H1 (cell line): ENCODE measurements around the gene DIP2C. TPM values are rescaled to one million over a fixed set of nuclear protein-coding genes. Genes with fewer than 3 reads are reported as not detected.

ENCODE experiments used
- CTCF ChIA-PET: fragments of 300-600 bp; sonication (Branson Sonifier 250); formaldehyde crosslinking; loops from one replicate; lab custom pipeline; 2021; ENCODE audit not compliant: partially characterized antibody; lab: Charles Lee
- POLR2A ChIA-PET: fragments of 300-600 bp; sonication (Branson Sonifier 250); formaldehyde crosslinking; loops from one replicate; lab custom pipeline; 2021; ENCODE audit warnings: inconsistent platforms; ENCODE audit not compliant: partially characterized antibody; lab: Charles Lee
- DNase-seq, 2 experiments: peaks; one replicate each; pipeline versions ENCODE4 v3.0.0 to v3.0.0-alpha.2; 2010 to 2022; ENCODE audit warnings: low spot score in 2 of 2, low read depth in 1 of 2, mixed read lengths in 1 of 2
- FAIRE-seq: peaks from 2 replicates; lab custom pipeline; 2011; peaks lifted over from hg19 to GRCh38; lab: Jason Lieb, UNC
- H2AFZ ChIP-seq: 2 replicates; pipeline ENCODE4 v1.8.1; 2012; ENCODE audit warnings: low read length, inconsistent platforms
- H2AK5ac ChIP-seq: 2 replicates; pipeline ENCODE4 v1.6.1; 2013; ENCODE audit warnings: low read depth, low read length
- H2BK120ac ChIP-seq: replicated peaks from 2 replicates; pipeline ENCODE3; 2013; ENCODE audit warnings: low read depth, low read length, inconsistent platforms
- H2BK12ac ChIP-seq: 2 replicates; pipeline ENCODE4 v1.6.1; 2013; ENCODE audit warnings: low read depth, low read length
- H2BK15ac ChIP-seq: 2 replicates; pipeline ENCODE4 v1.6.1; 2013; ENCODE audit warnings: low read length
- H2BK20ac ChIP-seq: 2 replicates; pipeline ENCODE4 v1.6.1; 2013; ENCODE audit warnings: low read length
- H2BK5ac ChIP-seq: 2 replicates; pipeline ENCODE4 v1.6.1; 2013; ENCODE audit warnings: low read depth, low read length
- H3K14ac ChIP-seq: 2 replicates; pipeline ENCODE4 v1.6.1; 2013; ENCODE audit warnings: inconsistent platforms; ENCODE audit not compliant: insufficient read length
- H3K18ac ChIP-seq: 2 replicates; pipeline ENCODE4 v1.6.1; 2013; ENCODE audit warnings: low read length; ENCODE audit errors: extremely low read depth
- H3K23ac ChIP-seq: 2 replicates; pipeline ENCODE4 v1.6.1; 2013; ENCODE audit warnings: inconsistent platforms; ENCODE audit not compliant: insufficient read length
- H3K23me2 ChIP-seq: 2 replicates; pipeline ENCODE4 v1.6.1; 2013; ENCODE audit warnings: low read depth, low read length
- H3K27ac ChIP-seq: 2 replicates; pipeline ENCODE4 v1.6.1; 2011; ENCODE audit warnings: low read depth, low read length, inconsistent platforms
- H3K27me3 ChIP-seq, 4 experiments: replicated peaks in 1 of 4; 1 replicate in 1 of 4; 2 replicates in 3 of 4; pipeline versions ENCODE4 v1.6.1 to v1.8.1; 2011 to 2013; ENCODE audit warnings: low read length in 3 of 4, mild to moderate bottlenecking in 3 of 4, inconsistent platforms in 2 of 4, mixed read lengths in 2 of 4, moderate library complexity in 1 of 4; ENCODE audit not compliant: control insufficient read depth in 3 of 4, insufficient read depth in 3 of 4; ENCODE audit errors: extremely low read depth in 1 of 4
- H3K36me3 ChIP-seq, 4 experiments: 2 replicates each; pipeline versions ENCODE4 v1.6.1 to v1.8.1; 2011 to 2013; ENCODE audit warnings: mild to moderate bottlenecking in 4 of 4, low read length in 3 of 4, moderate library complexity in 2 of 4, control low read depth in 1 of 4, inconsistent platforms in 1 of 4; ENCODE audit not compliant: insufficient read depth in 4 of 4, control insufficient read depth in 2 of 4
- H3K4ac ChIP-seq: replicated peaks from 2 replicates; pipeline ENCODE3; 2013; ENCODE audit warnings: low read length, low read depth, mixed read lengths, inconsistent platforms; ENCODE audit not compliant: insufficient read length
- H3K4me1 ChIP-seq, 4 experiments: replicated peaks in 1 of 4; 1 replicate in 1 of 4; 2 replicates in 3 of 4; pipeline versions ENCODE4 v1.6.1 to v1.8.1; 2011 to 2013; ENCODE audit warnings: low read length in 3 of 4, inconsistent platforms in 2 of 4, mixed read lengths in 1 of 4; ENCODE audit not compliant: insufficient read depth in 4 of 4, control insufficient read depth in 3 of 4
- H3K4me2 ChIP-seq, 2 experiments: 2 replicates each; pipeline versions ENCODE4 v1.6.1 to v1.8.1; 2011 to 2013; ENCODE audit warnings: low read depth in 2 of 2, low read length in 2 of 2, control low read depth in 1 of 2, inconsistent platforms in 1 of 2, mild to moderate bottlenecking in 1 of 2; ENCODE audit not compliant: insufficient read depth in 1 of 2
- H3K4me3 ChIP-seq, 4 experiments: fragments of 200-600, 300-600 bp in 1 of 4; sonication (generic), shearing (Covaris generic), sonication (Bioruptor Twin) in 1 of 4; 2 replicates each; pipeline versions ENCODE4 v1.5.1 to v1.8.1; 2011 to 2016; ENCODE audit warnings: low read length in 4 of 4, low read depth in 3 of 4, control low read depth in 2 of 4, inconsistent platforms in 2 of 4, mild to moderate bottlenecking in 2 of 4, mixed read lengths in 1 of 4, moderate library complexity in 1 of 4; ENCODE audit not compliant: insufficient read depth in 2 of 4; ENCODE audit errors: extremely low read depth in 1 of 4
- H3K56ac ChIP-seq: replicated peaks from 2 replicates; pipeline ENCODE3; 2013; ENCODE audit warnings: low read depth, mild to moderate bottlenecking, mixed read lengths, low read length, inconsistent platforms; ENCODE audit not compliant: insufficient read length
- H3K79me1 ChIP-seq: 2 replicates; pipeline ENCODE4 v1.6.1; 2013; ENCODE audit warnings: low read depth, low read length, control low read depth
- H3K79me2 ChIP-seq, 2 experiments: 2 replicates each; pipeline versions ENCODE4 v1.6.1 to v1.8.1; 2012 to 2013; ENCODE audit warnings: low read length in 2 of 2, mild to moderate bottlenecking in 2 of 2, inconsistent platforms in 1 of 2; ENCODE audit not compliant: insufficient read depth in 2 of 2, control insufficient read depth in 1 of 2
- H3K9ac ChIP-seq, 4 experiments: replicated peaks in 1 of 4; 1 replicate in 1 of 4; 2 replicates in 3 of 4; pipeline versions ENCODE4 v1.6.1 to v1.8.1; 2011 to 2013; ENCODE audit warnings: low read depth in 3 of 4, low read length in 3 of 4, control low read depth in 2 of 4, mild to moderate bottlenecking in 2 of 4, moderate library complexity in 2 of 4, inconsistent platforms in 1 of 4; ENCODE audit errors: extremely low read depth in 1 of 4
- H3K9me3 ChIP-seq, 2 experiments: 2 replicates each; pipeline versions ENCODE4 v1.6.1 to v1.8.1; 2012 to 2013; ENCODE audit warnings: mild to moderate bottlenecking in 2 of 2, moderate library complexity in 2 of 2, control low read depth in 1 of 2, inconsistent platforms in 1 of 2, low read depth in 1 of 2, low read length in 1 of 2, mixed read lengths in 1 of 2; ENCODE audit not compliant: insufficient read depth in 2 of 2
- H4K20me1 ChIP-seq, 2 experiments: replicated peaks in 1 of 2; 2 replicates each; pipeline versions ENCODE3 to v1.8.1; 2011 to 2013; ENCODE audit warnings: inconsistent platforms in 2 of 2, low read length in 2 of 2, mild to moderate bottlenecking in 1 of 2; ENCODE audit not compliant: insufficient read depth in 2 of 2, control insufficient read depth in 1 of 2
- H4K5ac ChIP-seq: 2 replicates; pipeline ENCODE4 v1.6.1; 2013; ENCODE audit warnings: low read length, low read depth, mixed read lengths, inconsistent platforms; ENCODE audit not compliant: insufficient read length
- H4K8ac ChIP-seq: 2 replicates; pipeline ENCODE4 v1.8.0; 2013; ENCODE audit warnings: mild to moderate bottlenecking, moderate library complexity, low read length, inconsistent platforms; ENCODE audit not compliant: insufficient read depth; ENCODE audit errors: extremely low read depth
- H4K91ac ChIP-seq: replicated peaks from 2 replicates; pipeline ENCODE3; 2013; ENCODE audit warnings: low read length, mixed read lengths, inconsistent platforms; ENCODE audit not compliant: insufficient read length
- CBX8 ChIP-seq: fragments of 300-800, 300-1000 bp; sonication (generic); IDR thresholded peaks from 2 replicates; pipeline ENCODE4 v1.7.1; 2016; ENCODE audit warnings: low read depth, low read length, borderline replicate concordance
- CREB1 ChIP-seq: IDR thresholded peaks from 2 replicates; pipeline ENCODE4 v1.6.1; 2012; ENCODE audit warnings: inconsistent platforms
- POLR2A ChIP-seq, 2 experiments: IDR thresholded peaks; 1 replicate in 1 of 2; 2 replicates in 1 of 2; pipeline ENCODE4 v1.6.1; 2011; ENCODE audit warnings: low read depth in 2 of 2, low read length in 2 of 2, mild to moderate bottlenecking in 2 of 2; ENCODE audit errors: control extremely low read depth in 1 of 2
- SUZ12 ChIP-seq: fragments of 200-600 bp; sonication (generic); IDR thresholded peaks from 2 replicates; pipeline ENCODE4 v1.6.1; 2012; ENCODE audit warnings: mild to moderate bottlenecking, inconsistent platforms, low read length, moderate library complexity, mixed read lengths
- WGBS, 2 experiments: shearing (Covaris generic) in 1 of 2; methylation state at CpG; one replicate each; pipeline versions ENCODE4 v1.1.6 to v1.1.7; 2013 to 2015; ENCODE audit warnings: low lambda C conversion rate in 2 of 2, mixed read lengths in 2 of 2, inconsistent platforms in 1 of 2, low coverage in 1 of 2, missing lambda C conversion rate in 1 of 2; ENCODE audit not compliant: insufficient replicate concordance in 2 of 2, insufficient coverage in 1 of 2, insufficient read length in 1 of 2; ENCODE audit errors: extremely low coverage in 1 of 2, missing lambda C conversion rate in 1 of 2; 5-methylcytosine and 5-hydroxymethylcytosine counted together
- polyA plus RNA-seq, 7 experiments: library from polyadenylated mRNA; depleted of rRNA in 3 of 7; stranded (reverse) in 5 of 7; unstranded in 2 of 7; fragments of >200 nt in 5 of 7; fragments of 200-250 nt in 2 of 7; gene quantifications; 1 replicate in 5 of 7; 2 replicates in 1 of 7; 4 replicates in 1 of 7; pipeline versions ENCODE4 v1.2.1 to v1.2.3, GENCODE V29; 2011 to 2013; ENCODE audit warnings: missing spikeins in 2 of 7, mixed read lengths in 2 of 7
- total RNA-seq: library from RNA; stranded (reverse); fragmentation: NEBNext Ultra II Directional; extraction: Animal tissue kit (Norgen Biotek cat#: 25700); gene quantifications from 2 replicates; pipeline ENCODE4 v1.2.1, GENCODE V29; 2021
- TF ChIP-seq, protein P1 (sequence below): IDR thresholded peaks from 2 replicates; pipeline ENCODE4 v1.6.1; 2012; ENCODE audit warnings: low read length, inconsistent platforms

Gene DIP2C
- total and polyA plus RNA-seq, 2 of the 8 experiments (the other 6 are each of a cell fraction or from before 2014, with no cell fraction given), result 3.8 to 9.3 TPM

- Histone ChIP-seq H4K20me1 (peaks cover 7 to 11% of the 10 kb centered on the region in 2 experiments), H2BK120ac (no peak overlapping the region), H3K4me1 (peaks cover 3 to 21% (median 8%) of the 10 kb centered on the region in 4 experiments), H4K5ac (no peak overlapping the region), H3K4me3 (no peak overlapping the region), H3K27me3 (no peaks in the 10 kb centered on the region), H3K4ac (no peak overlapping the region), H3K9me3 (no peaks in the 10 kb centered on the region), H4K8ac (no peak overlapping the region), H3K18ac (no peak overlapping the region), H3K9ac (no peak overlapping the region), H3K23me2 (peaks cover 1% of the 10 kb centered on the region; the same call in 1 of the 2 replicates), H2BK12ac (no peak overlapping the region), H3K23ac (no peak overlapping the region), H2AFZ (no peak overlapping the region), H3K4me2 (no peak overlapping the region), H2AK5ac (no peak overlapping the region), H2BK15ac (no peak overlapping the region), H3K14ac (no peak overlapping the region), H3K36me3 (no peaks in the 10 kb centered on the region), H3K79me1 (peaks cover 11% of the 10 kb centered on the region), H3K27ac (no peak overlapping the region), H3K56ac (no peak overlapping the region), H3K79me2 (peaks cover 0 to 13% of the 10 kb centered on the region in 2 experiments; a peak in 1 of 4 replicates), H2BK20ac (no peak overlapping the region), H2BK5ac (no peak overlapping the region), H4K91ac (no peak overlapping the region)
- DNase-seq (no peak), FAIRE-seq (no peak)
- CTCF ChIA-PET, result interaction anchor here (1.5 kb wide), 1 partner anchor 60 kb away, joined by 5 read pairs; no protein-coding TSS in a partner anchor
- POLR2A ChIA-PET, result no interaction called here
- WGBS, 2 experiments, result 86% methylated on average over 8 of the region's 8 CpGs; no CpG with 5 or more reads in 1 of the 2 experiments
- no peak for TF ChIP-seq POLR2A (IDR thresholded peaks at IDR 0.05; ENCODE audit: control extremely low read depth in 1 of 2, low read depth in 2 of 2, low read length in 2 of 2)
- no peak for TF ChIP-seq SUZ12
- TF ChIP-seq, protein P1, sequence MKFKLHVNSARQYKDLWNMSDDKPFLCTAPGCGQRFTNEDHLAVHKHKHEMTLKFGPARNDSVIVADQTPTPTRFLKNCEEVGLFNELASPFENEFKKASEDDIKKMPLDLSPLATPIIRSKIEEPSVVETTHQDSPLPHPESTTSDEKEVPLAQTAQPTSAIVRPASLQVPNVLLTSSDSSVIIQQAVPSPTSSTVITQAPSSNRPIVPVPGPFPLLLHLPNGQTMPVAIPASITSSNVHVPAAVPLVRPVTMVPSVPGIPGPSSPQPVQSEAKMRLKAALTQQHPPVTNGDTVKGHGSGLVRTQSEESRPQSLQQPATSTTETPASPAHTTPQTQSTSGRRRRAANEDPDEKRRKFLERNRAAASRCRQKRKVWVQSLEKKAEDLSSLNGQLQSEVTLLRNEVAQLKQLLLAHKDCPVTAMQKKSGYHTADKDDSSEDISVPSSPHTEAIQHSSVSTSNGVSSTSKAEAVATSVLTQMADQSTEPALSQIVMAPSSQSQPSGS, result no peak
- TF ChIP-seq CBX8, result no peak
- no peak for TF ChIP-seq CREB1
These were observed 136.8 kb downstream of the DIP2C start for GRCh38 chr10:552679-553078.
